Measurements from ENCODE around the gene PTPN22. TPM values are rescaled to one million over a fixed set of nuclear protein-coding genes. Genes with fewer than 3 reads are reported as not detected.

PTPN22 gene
- total RNA-seq, 4 donors from 2014 or later, result 0.85 to 8.8 (median 2.1) TPM

GRCh38 chr1:113834716-113835115 is 36.8 kb downstream of the PTPN22 start:
- H3K4me3 ChIP-seq, result no peak overlapping the region
- intact Hi-C loops (cut with DNase I; ENCODE audit: low total_unique reads), result loop anchor here (10.0 kb wide), 1 partner anchor 460 kb away; no protein-coding TSS in a partner anchor
- no peaks in the 10 kb centered on the region for H3K9me3 ChIP-seq
- H3K27ac ChIP-seq, result no peak overlapping the region
- no peaks in the 10 kb centered on the region for H3K36me3 ChIP-seq
- TF ChIP-seq CTCF (IDR thresholded peaks at IDR 0.05), result no peak
- TF ChIP-seq POLR2A (IDR thresholded peaks at IDR 0.05), result no peak
- no peaks in the 10 kb centered on the region for H3K27me3 ChIP-seq
- no peak for DNase-seq
- H3K4me1 ChIP-seq, result no peaks in the 10 kb centered on the region

- H3K27me3 ChIP-seq, result no peaks in the 10 kb centered on the region
- no peaks in the 10 kb centered on the region for H3K9me3 ChIP-seq
- no peak overlapping the region for H3K4me3 ChIP-seq
- no peak overlapping the region for H3K27ac ChIP-seq
- no peak for DNase-seq
- H3K36me3 ChIP-seq, result no peaks in the 10 kb centered on the region
- TF ChIP-seq POLR2A (IDR thresholded peaks at IDR 0.05) (no peak), CTCF (IDR thresholded peaks at IDR 0.05) (no peak)
- no peaks in the 10 kb centered on the region for H3K4me1 ChIP-seq
- intact Hi-C loops (cut with DNase I; ENCODE audit: low total_unique reads), result loop anchor here (10.0 kb wide), 1 partner anchor 465 kb away; no protein-coding TSS in a partner anchor
Measured at GRCh38 chr1:113830039-113830438, 41.5 kb downstream of the PTPN22 start.

GRCh38 chr1:113821916-113822315 is 49.6 kb downstream of the PTPN22 start:
- Histone ChIP-seq H3K4me1 (no peaks in the 10 kb centered on the region), H3K36me3 (no peaks in the 10 kb centered on the region), H3K27ac (no peak overlapping the region), H3K9me3 (no peaks in the 10 kb centered on the region), H3K4me3 (no peak overlapping the region), H3K27me3 (no peaks in the 10 kb centered on the region)
- DNase-seq, result no peak
- intact Hi-C loops (cut with DNase I; ENCODE audit: low total_unique reads), result no loop called here
- TF ChIP-seq POLR2A (IDR thresholded peaks at IDR 0.05), result no peak
- no peak for TF ChIP-seq CTCF (IDR thresholded peaks at IDR 0.05)

- Histone ChIP-seq H3K9me3 (no peaks in the 10 kb centered on the region), H3K4me3 (no peak overlapping the region), H3K27me3 (no peaks in the 10 kb centered on the region), H3K27ac (no peak overlapping the region), H3K36me3 (no peaks in the 10 kb centered on the region), H3K4me1 (no peaks in the 10 kb centered on the region)
- TF ChIP-seq CTCF (IDR thresholded peaks at IDR 0.05) (no peak), POLR2A (IDR thresholded peaks at IDR 0.05) (no peak)
- intact Hi-C loops (cut with DNase I; ENCODE audit: low total_unique reads), result no loop called here
- DNase-seq, result no peak
Measured at GRCh38 chr1:113818578-113818977, 52.9 kb downstream of the PTPN22 start.

GRCh38 chr1:113813218-113813617 is 58.3 kb downstream of the PTPN22 start:
- no peak for TF ChIP-seq CTCF (IDR thresholded peaks at IDR 0.05)
- no peak for TF ChIP-seq POLR2A (IDR thresholded peaks at IDR 0.05)
- Histone ChIP-seq H3K27me3 (no peaks in the 10 kb centered on the region), H3K36me3 (no peaks in the 10 kb centered on the region), H3K9me3 (no peaks in the 10 kb centered on the region), H3K4me3 (no peak overlapping the region), H3K4me1 (peaks cover 0 to 5% of the 10 kb centered on the region in 2 donors), H3K27ac (peak overlapping the region in 1 of 2 donors; percentile 95)
- intact Hi-C loops (cut with DNase I; ENCODE audit: low total_unique reads), result no loop called here
- DNase-seq, result peak in 1 of 2 donors; percentile 31

Data from uterus (tissue), 4 donors.